ENCODE data around the gene DOHH. TPM values are rescaled to one million over a fixed set of nuclear protein-coding genes. Genes with fewer than 3 reads are reported as not detected.

The DOHH gene, protein sequence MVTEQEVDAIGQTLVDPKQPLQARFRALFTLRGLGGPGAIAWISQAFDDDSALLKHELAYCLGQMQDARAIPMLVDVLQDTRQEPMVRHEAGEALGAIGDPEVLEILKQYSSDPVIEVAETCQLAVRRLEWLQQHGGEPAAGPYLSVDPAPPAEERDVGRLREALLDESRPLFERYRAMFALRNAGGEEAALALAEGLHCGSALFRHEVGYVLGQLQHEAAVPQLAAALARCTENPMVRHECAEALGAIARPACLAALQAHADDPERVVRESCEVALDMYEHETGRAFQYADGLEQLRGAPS
- 8.5 TPM for total RNA-seq (ENCODE audit: unreplicated experiment)
- long read RNA-seq, transcript DOHH-201 (5 exons, 2,031 nt): major isoform, 14 of 18 reads
- long read RNA-seq, partial matches to known transcripts: 1 of 18 reads
- long read RNA-seq, other reads (novel, unspliced or antisense): 3 of 18 reads

DNA sequence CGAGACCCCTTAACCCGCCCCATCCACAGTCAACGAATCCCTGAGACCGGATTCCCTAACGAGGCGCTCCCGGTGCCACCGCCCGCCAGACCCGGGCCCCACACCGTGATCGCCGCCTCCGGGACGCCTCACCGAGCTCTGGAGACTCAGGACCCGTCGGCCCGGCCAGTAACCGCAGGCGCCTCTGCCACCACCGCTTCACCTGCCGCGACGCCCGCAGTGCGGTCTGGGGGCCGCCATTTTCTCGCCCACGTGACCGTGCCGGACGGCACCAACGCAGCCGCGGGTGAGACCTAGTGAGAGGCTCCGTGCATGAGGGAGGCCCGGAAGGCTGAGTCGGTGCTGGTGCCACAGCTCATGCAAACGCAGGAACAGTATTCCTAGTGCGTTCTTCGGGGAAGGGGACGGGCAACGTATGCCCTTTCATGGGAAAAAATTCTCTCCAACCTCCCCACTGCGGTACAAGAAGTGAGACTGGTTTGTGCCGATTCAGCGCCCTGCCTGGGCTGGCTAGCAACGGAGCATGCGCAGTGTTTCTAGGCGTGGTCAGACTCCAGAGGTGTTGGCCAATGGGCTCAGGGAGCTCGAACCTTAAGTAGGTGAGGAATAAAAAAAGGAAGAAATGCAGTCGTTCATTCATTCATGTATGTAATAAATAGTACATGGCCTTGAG, at the start of gene DOHH:
Gene DOHH (minus strand): TSS at position 246 of the 673 bp plus-strand sequence. CDS start 3,860 bp downstream, outside the sequence.
- H3K36me3 Mint-ChIP-seq (ENCODE audit: unreplicated experiment): no peaks in the 10 kb centered on the region
- TF ChIP-seq, protein P1, sequence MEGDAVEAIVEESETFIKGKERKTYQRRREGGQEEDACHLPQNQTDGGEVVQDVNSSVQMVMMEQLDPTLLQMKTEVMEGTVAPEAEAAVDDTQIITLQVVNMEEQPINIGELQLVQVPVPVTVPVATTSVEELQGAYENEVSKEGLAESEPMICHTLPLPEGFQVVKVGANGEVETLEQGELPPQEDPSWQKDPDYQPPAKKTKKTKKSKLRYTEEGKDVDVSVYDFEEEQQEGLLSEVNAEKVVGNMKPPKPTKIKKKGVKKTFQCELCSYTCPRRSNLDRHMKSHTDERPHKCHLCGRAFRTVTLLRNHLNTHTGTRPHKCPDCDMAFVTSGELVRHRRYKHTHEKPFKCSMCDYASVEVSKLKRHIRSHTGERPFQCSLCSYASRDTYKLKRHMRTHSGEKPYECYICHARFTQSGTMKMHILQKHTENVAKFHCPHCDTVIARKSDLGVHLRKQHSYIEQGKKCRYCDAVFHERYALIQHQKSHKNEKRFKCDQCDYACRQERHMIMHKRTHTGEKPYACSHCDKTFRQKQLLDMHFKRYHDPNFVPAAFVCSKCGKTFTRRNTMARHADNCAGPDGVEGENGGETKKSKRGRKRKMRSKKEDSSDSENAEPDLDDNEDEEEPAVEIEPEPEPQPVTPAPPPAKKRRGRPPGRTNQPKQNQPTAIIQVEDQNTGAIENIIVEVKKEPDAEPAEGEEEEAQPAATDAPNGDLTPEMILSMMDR (IDR thresholded peaks at IDR 0.05; ENCODE audit: partially characterized antibody, unreplicated experiment): no peak
- H3K27me3 Mint-ChIP-seq (ENCODE audit: unreplicated experiment): peaks cover 4% of the 10 kb centered on the region
- peak within 1 kb of the TSS; percentile 98 for H3K27ac Mint-ChIP-seq (ENCODE audit: unreplicated experiment)
- peaks cover 2% of the 10 kb centered on the region for H3K9me3 Mint-ChIP-seq (ENCODE audit: unreplicated experiment)
- peak within 1 kb of the TSS; percentile 98 for H3K4me3 Mint-ChIP-seq (ENCODE audit: unreplicated experiment)
- peak; percentile 96 for DNase-seq
- peaks cover 2% of the 10 kb centered on the region for H3K4me1 Mint-ChIP-seq (ENCODE audit: low read depth, unreplicated experiment)

DNA sequence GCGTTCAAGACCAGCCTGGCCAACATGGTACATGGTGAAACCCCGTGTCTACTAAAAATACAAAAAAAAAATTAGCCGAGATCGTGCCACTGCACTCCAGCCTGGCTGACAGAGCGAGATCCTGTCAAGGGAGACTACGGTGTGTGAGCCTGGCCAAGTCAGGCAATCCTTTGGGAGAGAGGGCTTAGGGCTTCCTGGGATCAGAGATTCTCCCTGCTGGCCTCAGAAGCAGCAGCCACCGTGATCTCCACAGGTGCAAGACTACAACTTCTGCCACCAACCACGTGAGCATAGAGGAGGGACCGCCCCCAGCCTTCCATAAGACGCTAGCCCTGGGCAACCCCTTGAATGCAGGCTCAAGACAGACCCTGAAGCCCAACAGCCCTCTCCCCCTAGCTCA, 49.3 kb upstream of the DOHH start:
- H3K27ac Mint-ChIP-seq (ENCODE audit: unreplicated experiment): no peak overlapping the region
- TF ChIP-seq, protein P1 (IDR thresholded peaks at IDR 0.05; ENCODE audit: partially characterized antibody, unreplicated experiment): no peak
- no peak overlapping the region for H3K4me3 Mint-ChIP-seq (ENCODE audit: unreplicated experiment)
- no peaks in the 10 kb centered on the region for H3K36me3 Mint-ChIP-seq (ENCODE audit: unreplicated experiment)
- H3K4me1 Mint-ChIP-seq (ENCODE audit: low read depth, unreplicated experiment): peaks cover 2% of the 10 kb centered on the region
- DNase-seq: no peak
- peaks cover 3% of the 10 kb centered on the region for H3K27me3 Mint-ChIP-seq (ENCODE audit: unreplicated experiment)
- H3K9me3 Mint-ChIP-seq (ENCODE audit: unreplicated experiment): peaks cover 8% of the 10 kb centered on the region

DNA sequence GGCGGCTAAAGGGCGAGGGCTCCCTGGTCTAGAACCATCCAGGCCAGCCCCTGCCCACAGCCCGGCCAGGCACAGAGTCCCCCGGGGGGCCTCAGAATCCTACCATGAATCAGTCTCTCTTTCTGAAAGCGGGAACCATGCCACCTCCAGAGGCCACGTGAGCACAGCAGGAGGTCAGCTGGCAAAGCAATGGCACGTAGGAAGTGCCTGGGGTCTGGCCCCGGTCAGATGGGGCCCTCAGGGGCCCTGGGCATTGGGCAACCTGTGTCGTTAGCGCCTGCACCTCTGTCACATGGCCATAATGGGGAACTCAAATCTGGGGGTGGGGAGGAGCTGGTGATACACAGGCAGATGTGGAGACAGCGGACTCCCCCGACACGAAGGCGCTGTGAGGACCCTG, 48.1 kb upstream of the DOHH start:
- Mint-ChIP-seq H3K27ac (ENCODE audit: unreplicated experiment) (no peak overlapping the region), H3K4me1 (ENCODE audit: low read depth, unreplicated experiment) (peaks cover 2% of the 10 kb centered on the region), H3K27me3 (ENCODE audit: unreplicated experiment) (peaks cover 3% of the 10 kb centered on the region), H3K4me3 (ENCODE audit: unreplicated experiment) (no peak overlapping the region), H3K36me3 (ENCODE audit: unreplicated experiment) (no peaks in the 10 kb centered on the region), H3K9me3 (ENCODE audit: unreplicated experiment) (peaks cover 8% of the 10 kb centered on the region)
- TF ChIP-seq, protein P1 (IDR thresholded peaks at IDR 0.05; ENCODE audit: partially characterized antibody, unreplicated experiment): no peak
- DNase-seq: no peak

DNA sequence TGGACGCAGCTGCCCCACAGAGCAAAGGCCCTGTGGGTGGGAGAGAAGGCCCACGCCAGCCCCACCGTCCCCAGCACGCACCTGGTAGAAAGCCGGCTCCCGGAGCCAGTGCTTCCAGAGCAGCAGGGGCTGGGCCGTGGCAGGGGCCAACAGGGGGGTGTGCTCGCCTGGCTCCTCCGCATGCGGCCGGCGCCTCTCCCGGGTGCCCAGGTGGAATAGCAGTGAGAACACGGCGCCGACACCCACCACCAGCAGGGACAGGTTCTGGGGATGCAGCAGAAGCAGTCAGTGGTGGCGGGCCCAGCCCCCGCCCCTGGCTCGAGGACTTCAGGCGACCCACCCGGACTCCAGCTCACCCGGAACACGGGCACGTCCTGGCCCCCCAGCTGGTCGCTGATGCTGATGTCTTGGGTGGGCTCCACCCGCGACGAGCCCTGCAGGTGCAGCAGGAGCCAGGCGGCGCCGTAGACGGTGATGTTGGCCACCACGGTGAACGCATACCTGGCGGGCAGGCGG, 47.4 kb upstream of the DOHH start:
- no peak overlapping the region for H3K4me3 Mint-ChIP-seq (ENCODE audit: unreplicated experiment)
- DNase-seq: no peak
- no peak overlapping the region for H3K27ac Mint-ChIP-seq (ENCODE audit: unreplicated experiment)
- H3K4me1 Mint-ChIP-seq (ENCODE audit: low read depth, unreplicated experiment): peaks cover 2% of the 10 kb centered on the region
- TF ChIP-seq, protein P1 (IDR thresholded peaks at IDR 0.05; ENCODE audit: partially characterized antibody, unreplicated experiment): no peak
- peaks cover 3% of the 10 kb centered on the region for H3K27me3 Mint-ChIP-seq (ENCODE audit: unreplicated experiment)
- H3K36me3 Mint-ChIP-seq (ENCODE audit: unreplicated experiment): no peaks in the 10 kb centered on the region
- H3K9me3 Mint-ChIP-seq (ENCODE audit: unreplicated experiment): peaks cover 8% of the 10 kb centered on the region
